ENCODE results near the gene EXOC3L2. TPM values are rescaled to one million over a fixed set of nuclear protein-coding genes. Genes with fewer than 3 reads are reported as not detected.

Gene EXOC3L2
- polyA plus RNA-seq, 1 of the 3 experiments (the other 2 are of a cell fraction): 0.02 TPM

DNA sequence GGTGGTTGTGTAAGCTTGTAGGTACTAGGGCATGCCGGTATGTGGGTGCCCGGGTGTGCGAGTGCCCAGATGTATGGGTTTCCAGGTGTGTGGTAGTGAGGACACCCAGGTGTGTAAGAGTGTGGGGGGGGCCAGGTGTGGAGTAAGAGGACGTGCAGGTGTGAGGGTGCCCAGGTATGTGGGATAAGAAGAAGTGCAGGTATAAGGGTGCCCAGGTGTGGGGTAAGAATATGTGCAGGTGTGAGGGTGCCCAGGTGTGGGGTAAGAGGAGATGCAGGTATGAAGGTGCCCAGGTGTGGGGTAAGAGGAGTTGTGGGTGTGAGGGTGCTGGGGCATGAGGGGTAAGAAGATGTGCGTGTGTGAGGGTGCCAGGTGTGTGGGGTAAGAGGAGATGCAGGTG, 20.2 kb upstream of the EXOC3L2 start (continued):
- TF ChIP-seq TAF1 (IDR thresholded peaks at IDR 0.05; ENCODE audit: borderline replicate concordance, low read depth, low read length) (no peak), SIN3A (IDR thresholded peaks at IDR 0.05; ENCODE audit: borderline replicate concordance, low read depth, low read length) (no peak), TCF12 (IDR thresholded peaks at IDR 0.05) (no peak)

DNA sequence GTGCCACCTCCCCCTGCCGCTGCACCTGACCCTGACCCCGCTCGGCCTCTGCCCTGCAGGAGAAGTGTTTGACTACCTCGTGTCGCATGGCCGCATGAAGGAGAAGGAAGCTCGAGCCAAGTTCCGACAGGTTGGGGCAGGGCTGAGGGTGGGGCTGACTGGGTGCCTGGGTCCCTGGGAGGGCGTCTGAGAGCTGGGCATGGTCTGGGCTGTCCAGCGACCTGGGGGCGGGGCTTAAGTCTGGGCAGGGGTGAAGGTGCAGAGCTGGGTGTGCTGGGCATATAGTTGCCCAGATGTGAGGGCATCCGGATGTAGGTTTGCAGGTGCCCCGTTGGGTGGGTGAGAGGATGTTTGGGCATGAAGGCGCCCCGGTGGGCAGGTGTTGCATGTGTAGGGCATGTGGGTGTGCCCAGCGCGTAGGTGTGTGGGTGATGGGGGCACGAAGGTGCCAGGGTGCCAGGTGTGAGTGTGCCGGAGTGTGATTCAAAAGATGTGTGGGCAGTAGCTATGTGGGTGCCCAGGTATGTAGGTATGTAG, 19.6 kb upstream of the EXOC3L2 start:
- no peaks in the 10 kb centered on the region for H3K4me1 ChIP-seq (ENCODE audit: control insufficient read depth in 1 of 2, insufficient read depth in 2 of 2, low read depth in 1 of 2, low read length in 1 of 2)
- H3K9me3 ChIP-seq: no peaks in the 10 kb centered on the region
- POLR2A ChIA-PET: no interaction called here
- no peaks in the 10 kb centered on the region for H4K20me1 ChIP-seq (ENCODE audit: insufficient read depth)
- no peak overlapping the region for H3K4me3 ChIP-seq (ENCODE audit: low read depth in 2 of 2, low read length in 1 of 2)
- no peak overlapping the region for H3K9ac ChIP-seq
- TF ChIP-seq NRF1 (IDR thresholded peaks at IDR 0.05; ENCODE audit: low read depth, low read length) (no peak), TCF12 (IDR thresholded peaks at IDR 0.05) (no peak)
- H3K27me3 ChIP-seq (ENCODE audit: insufficient read depth): no peaks in the 10 kb centered on the region
- H3K9me2 ChIP-seq: no peaks in the 10 kb centered on the region
- no peak overlapping the region for H2AFZ ChIP-seq (ENCODE audit: low read depth)
- DNase-seq: no peak
- WGBS (ENCODE audit: low lambda C conversion rate): 98% methylated on average over 19 of the region's 19 CpGs
- no peak overlapping the region for H3K4me2 ChIP-seq
- peaks cover 4% of the 10 kb centered on the region for H3F3A ChIP-seq (replicated peaks; ENCODE audit: insufficient read depth)
- H3K36me3 ChIP-seq (replicated peaks in 1 of 2; ENCODE audit: control insufficient read depth in 1 of 2, insufficient read depth in 2 of 2, low read length in 1 of 2): peaks cover 0 to 3% of the 10 kb centered on the region in 2 experiments
- H3K27ac ChIP-seq (ENCODE audit: low read depth in 2 of 2, low read length in 1 of 2): no peak overlapping the region
- no peaks in the 10 kb centered on the region for H3K79me2 ChIP-seq (ENCODE audit: insufficient read depth)
- CTCF ChIA-PET: interaction anchor here (1.5 to 2.0 kb wide), 2 partner anchors 16 to 74 kb away, joined by 4 to 5 read pairs; no protein-coding TSS in a partner anchor

DNA sequence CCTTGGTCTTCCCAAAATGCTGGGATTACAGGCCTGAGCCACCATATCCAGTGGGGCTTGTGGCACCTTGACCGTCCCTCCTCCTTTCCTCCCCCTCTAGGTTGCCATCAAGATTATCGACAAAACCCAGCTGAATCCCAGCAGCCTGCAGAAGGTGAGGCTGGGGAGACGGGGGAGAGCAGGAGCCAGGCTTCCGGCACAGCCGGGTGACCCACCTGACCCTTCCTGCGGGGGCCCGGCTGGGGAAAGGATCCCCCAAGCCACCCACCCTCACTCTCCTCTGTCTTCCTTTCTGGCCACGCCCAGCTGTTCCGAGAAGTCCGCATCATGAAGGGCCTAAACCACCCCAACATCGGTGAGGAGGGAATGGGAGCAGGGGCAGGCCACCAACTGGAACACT, 17.8 kb upstream of the EXOC3L2 start:
- Histone ChIP-seq H2AFZ (ENCODE audit: low read depth) (no peak overlapping the region), H3K4me1 (ENCODE audit: control insufficient read depth in 1 of 2, insufficient read depth in 2 of 2, low read depth in 1 of 2, low read length in 1 of 2) (no peaks in the 10 kb centered on the region), H3K9me3 (no peaks in the 10 kb centered on the region), H3K9me2 (no peaks in the 10 kb centered on the region), H3F3A (replicated peaks; ENCODE audit: insufficient read depth) (peaks cover 4% of the 10 kb centered on the region), H3K79me2 (ENCODE audit: insufficient read depth) (peaks cover 13% of the 10 kb centered on the region; the same call in 1 of the 2 replicates), H3K27ac (ENCODE audit: low read depth in 2 of 2, low read length in 1 of 2) (no peak overlapping the region), H3K27me3 (ENCODE audit: insufficient read depth) (no peaks in the 10 kb centered on the region), H3K4me2 (no peak overlapping the region), H3K4me3 (ENCODE audit: low read depth in 2 of 2, low read length in 1 of 2) (no peak overlapping the region), H4K20me1 (ENCODE audit: insufficient read depth) (0 out of 2 replicates have a peak, but pooled peaks cover 2% of the 10 kb centered on the region), H3K36me3 (replicated peaks in 1 of 2; ENCODE audit: control insufficient read depth in 1 of 2, insufficient read depth in 2 of 2, low read length in 1 of 2) (no peaks in the 10 kb centered on the region), H3K9ac (no peak overlapping the region)
- WGBS (ENCODE audit: low lambda C conversion rate): 78% methylated on average over 5 of the region's 11 CpGs
- ChIA-PET CTCF (no interaction called here), POLR2A (no interaction called here)
- no peak for DNase-seq
- no peak for TF ChIP-seq CHD2 (IDR thresholded peaks at IDR 0.05; ENCODE audit: low read length, partially characterized antibody)

DNA sequence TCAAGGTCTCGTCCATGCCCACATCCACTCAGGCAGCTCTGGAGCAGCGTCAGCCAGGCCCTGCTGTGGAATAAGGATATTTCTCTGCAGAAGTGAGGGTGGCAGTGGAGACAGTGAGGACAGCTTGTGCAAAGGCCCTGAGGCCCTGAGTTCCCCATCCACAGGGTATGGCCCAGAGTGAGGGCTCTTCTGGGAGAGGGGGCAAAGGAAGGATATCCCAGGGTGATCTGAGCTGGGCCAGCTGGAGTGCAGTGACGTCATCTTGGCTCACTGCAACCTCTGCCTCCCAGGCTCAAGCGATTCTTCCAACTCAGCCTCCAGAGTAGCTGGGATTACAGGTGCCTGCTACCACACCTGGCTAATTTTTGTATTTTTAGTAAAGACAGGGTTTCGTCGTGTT, 17.4 kb upstream of the EXOC3L2 start:
- no peak overlapping the region for H2AFZ ChIP-seq (ENCODE audit: low read depth)
- no peaks in the 10 kb centered on the region for H3K4me1 ChIP-seq (ENCODE audit: control insufficient read depth in 1 of 2, insufficient read depth in 2 of 2, low read depth in 1 of 2, low read length in 1 of 2)
- H3K4me3 ChIP-seq (ENCODE audit: low read depth in 2 of 2, low read length in 1 of 2): no peak overlapping the region
- no peak overlapping the region for H3K4me2 ChIP-seq
- DNase-seq: no peak
- no peaks in the 10 kb centered on the region for H3K9me2 ChIP-seq
- peaks cover 4% of the 10 kb centered on the region for H3F3A ChIP-seq (replicated peaks; ENCODE audit: insufficient read depth)
- no peak overlapping the region for H3K9ac ChIP-seq
- 87% methylated on average over 6 of the region's 6 CpGs for WGBS (ENCODE audit: low lambda C conversion rate)
- peaks cover 17% of the 10 kb centered on the region; the same call in 1 of the 2 replicates for H3K79me2 ChIP-seq (ENCODE audit: insufficient read depth)
- H3K27ac ChIP-seq (ENCODE audit: low read depth in 2 of 2, low read length in 1 of 2): no peak overlapping the region
- H3K36me3 ChIP-seq (replicated peaks in 1 of 2; ENCODE audit: control insufficient read depth in 1 of 2, insufficient read depth in 2 of 2, low read length in 1 of 2): no peaks in the 10 kb centered on the region
- ChIA-PET POLR2A (no interaction called here), CTCF (no interaction called here)
- H3K27me3 ChIP-seq (ENCODE audit: insufficient read depth): no peaks in the 10 kb centered on the region
- 0 out of 2 replicates have a peak, but pooled peaks cover 2% of the 10 kb centered on the region for H4K20me1 ChIP-seq (ENCODE audit: insufficient read depth)
- H3K9me3 ChIP-seq: no peaks in the 10 kb centered on the region
- no peak for TF ChIP-seq MEF2A (IDR thresholded peaks at IDR 0.05; ENCODE audit: borderline replicate concordance, low read depth)
- no peak for TF ChIP-seq TCF12 (IDR thresholded peaks at IDR 0.05)
- no peak for TF ChIP-seq MXI1 (IDR thresholded peaks at IDR 0.05; ENCODE audit: low read depth, low read length)
- no peak for TF ChIP-seq NRF1 (IDR thresholded peaks at IDR 0.05; ENCODE audit: low read depth, low read length)
- TF ChIP-seq TAF1 (IDR thresholded peaks at IDR 0.05; ENCODE audit: borderline replicate concordance, low read depth, low read length): no peak
- TF ChIP-seq RAD21 (IDR thresholded peaks at IDR 0.05; ENCODE audit: low read length): no peak
- TF ChIP-seq, protein P1, sequence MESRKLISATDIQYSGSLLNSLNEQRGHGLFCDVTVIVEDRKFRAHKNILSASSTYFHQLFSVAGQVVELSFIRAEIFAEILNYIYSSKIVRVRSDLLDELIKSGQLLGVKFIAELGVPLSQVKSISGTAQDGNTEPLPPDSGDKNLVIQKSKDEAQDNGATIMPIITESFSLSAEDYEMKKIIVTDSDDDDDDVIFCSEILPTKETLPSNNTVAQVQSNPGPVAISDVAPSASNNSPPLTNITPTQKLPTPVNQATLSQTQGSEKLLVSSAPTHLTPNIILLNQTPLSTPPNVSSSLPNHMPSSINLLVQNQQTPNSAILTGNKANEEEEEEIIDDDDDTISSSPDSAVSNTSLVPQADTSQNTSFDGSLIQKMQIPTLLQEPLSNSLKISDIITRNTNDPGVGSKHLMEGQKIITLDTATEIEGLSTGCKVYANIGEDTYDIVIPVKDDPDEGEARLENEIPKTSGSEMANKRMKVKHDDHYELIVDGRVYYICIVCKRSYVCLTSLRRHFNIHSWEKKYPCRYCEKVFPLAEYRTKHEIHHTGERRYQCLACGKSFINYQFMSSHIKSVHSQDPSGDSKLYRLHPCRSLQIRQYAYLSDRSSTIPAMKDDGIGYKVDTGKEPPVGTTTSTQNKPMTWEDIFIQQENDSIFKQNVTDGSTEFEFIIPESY (IDR thresholded peaks at IDR 0.05; ENCODE audit: borderline replicate concordance, low read depth): no peak
- no peak for TF ChIP-seq FOXM1 (IDR thresholded peaks at IDR 0.05; ENCODE audit: low read depth)
- TF ChIP-seq, protein P2, sequence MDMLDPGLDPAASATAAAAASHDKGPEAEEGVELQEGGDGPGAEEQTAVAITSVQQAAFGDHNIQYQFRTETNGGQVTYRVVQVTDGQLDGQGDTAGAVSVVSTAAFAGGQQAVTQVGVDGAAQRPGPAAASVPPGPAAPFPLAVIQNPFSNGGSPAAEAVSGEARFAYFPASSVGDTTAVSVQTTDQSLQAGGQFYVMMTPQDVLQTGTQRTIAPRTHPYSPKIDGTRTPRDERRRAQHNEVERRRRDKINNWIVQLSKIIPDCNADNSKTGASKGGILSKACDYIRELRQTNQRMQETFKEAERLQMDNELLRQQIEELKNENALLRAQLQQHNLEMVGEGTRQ (IDR thresholded peaks at IDR 0.05; ENCODE audit: borderline replicate concordance, low read depth, low read length): no peak
- no peak for TF ChIP-seq GABPA (IDR thresholded peaks at IDR 0.05; ENCODE audit: low read depth)
- TF ChIP-seq RXRA (IDR thresholded peaks at IDR 0.05; ENCODE audit: borderline replicate concordance, low read depth): no peak
- TF ChIP-seq NFIC (IDR thresholded peaks at IDR 0.05; ENCODE audit: borderline replicate concordance): no peak
- TF ChIP-seq, protein P3, sequence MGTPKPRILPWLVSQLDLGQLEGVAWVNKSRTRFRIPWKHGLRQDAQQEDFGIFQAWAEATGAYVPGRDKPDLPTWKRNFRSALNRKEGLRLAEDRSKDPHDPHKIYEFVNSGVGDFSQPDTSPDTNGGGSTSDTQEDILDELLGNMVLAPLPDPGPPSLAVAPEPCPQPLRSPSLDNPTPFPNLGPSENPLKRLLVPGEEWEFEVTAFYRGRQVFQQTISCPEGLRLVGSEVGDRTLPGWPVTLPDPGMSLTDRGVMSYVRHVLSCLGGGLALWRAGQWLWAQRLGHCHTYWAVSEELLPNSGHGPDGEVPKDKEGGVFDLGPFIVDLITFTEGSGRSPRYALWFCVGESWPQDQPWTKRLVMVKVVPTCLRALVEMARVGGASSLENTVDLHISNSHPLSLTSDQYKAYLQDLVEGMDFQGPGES (IDR thresholded peaks at IDR 0.05; ENCODE audit: low read depth, low read length): no peak
- no peak for TF ChIP-seq RCOR1 (IDR thresholded peaks at IDR 0.05; ENCODE audit: low read length)
